Prostate gland (tissue), 2 donors: ENCODE results near the gene RELL1.

Experiments used
- CTCF ChIP-seq, 4 experiments: fragments of 200-600 bp in 2 of 4; fragments of 450-650 bp in 2 of 4; sonication (generic) in 2 of 4; IDR thresholded peaks; 1 replicate in 3 of 4; 2 replicates in 1 of 4; pipeline ENCODE4 v1.5.1; 2016 to 2019; ENCODE audit warnings: antibody characterized with exemption in 4 of 4, mild to moderate bottlenecking in 2 of 4, moderate library complexity in 2 of 4
- POLR2A ChIP-seq: fragments of 450-650 bp; IDR thresholded peaks from one replicate; pipeline ENCODE4 v1.6.1; 2016; ENCODE audit warnings: antibody characterized with exemption, mild to moderate bottlenecking

GRCh38 chr4:37719021-37719420, 32.8 kb upstream of the RELL1 start:
- TF ChIP-seq POLR2A = no peak
- TF ChIP-seq CTCF (IDR thresholded peaks at IDR 0.05) = no peak
